ENCODE measurements around the gene SPI1.

GRCh38 chr11:47358731-47359051 lies 19.7 kb downstream of the SPI1 start:
- TF ChIP-seq CTCF (conservative IDR thresholded peaks at IDR 0.05; ENCODE audit: low read depth, low read length) (no peak), EZH2 (IDR thresholded peaks at IDR 0.05; ENCODE audit: low read length, unreplicated experiment) (no peak)

Measured in PC-3 (cell line).